K562 (cell line): Measurements from ENCODE around the gene TBC1D2. TPM values are rescaled to one million over a fixed set of nuclear protein-coding genes. Genes with fewer than 3 reads are reported as not detected.

Experiments used
- ATAC-seq: fragments of 200-7000 bp; cut with Tn5 transposase; 3 replicates; pipeline ENCODE4 v1.9.1; 2020; ENCODE audit warnings: moderate library complexity
- BruUV-seq: library from RNA; stranded (reverse); fragments of 400-500 nt; replicated peaks from 2 replicates; lab custom pipeline; 2021; lab: Mats Ljungman, UMichigan
- CTCF ChIA-PET: fragments of 300-600 bp; formaldehyde crosslinking; extraction: SDS; loops from one replicate; lab custom pipeline; 2021; ENCODE audit warnings: low intra/inter-chr PET ratio; lab: Yijun Ruan, JAX
- POLR2A ChIA-PET: fragments of 300-600, 350-650 bp; sonication (Branson Sonifier 250); formaldehyde crosslinking; extraction: SDS; loops from one replicate; lab custom pipeline; 2021; ENCODE audit warnings: antibody characterized with exemption, inconsistent platforms; lab: Yijun Ruan, JAX
- DNase-seq, 4 experiments: peaks; one replicate each; pipeline versions ENCODE4 v3.0.0 to v3.0.0-alpha.2; 2011 to 2018; ENCODE audit warnings: low spot score in 3 of 4, mixed read lengths in 3 of 4; ENCODE audit errors: extremely low read depth in 1 of 4
- FAIRE-seq: peaks from 2 replicates; lab custom pipeline; 2011; peaks lifted over from hg19 to GRCh38; lab: Jason Lieb, UNC
- H2AFZ ChIP-seq: 2 replicates; pipeline ENCODE4 v1.6.0; 2011; ENCODE audit warnings: low read depth, low read length, control low read depth, inconsistent platforms
- H3K27ac ChIP-seq: fragments of 200-600 bp; 3 replicates; pipeline ENCODE4 v1.8.0; 2011; ENCODE audit warnings: low read depth, mild to moderate bottlenecking, control low read depth, inconsistent platforms, low read length, moderate library complexity, mixed read lengths; ENCODE audit errors: extremely low read depth
- H3K27me3 ChIP-seq, 2 experiments: fragments of 300-600 bp in 1 of 2; 2 replicates in 1 of 2; 3 replicates in 1 of 2; pipeline versions ENCODE4 v1.6.0 to v1.8.0; 2011; ENCODE audit warnings: inconsistent platforms in 2 of 2, low read length in 2 of 2, mild to moderate bottlenecking in 1 of 2, mixed read lengths in 1 of 2, moderate library complexity in 1 of 2; ENCODE audit not compliant: control insufficient read depth in 2 of 2, insufficient read depth in 2 of 2
- H3K36me3 ChIP-seq: fragments of 300-600 bp; 3 replicates; pipeline ENCODE4 v1.8.0; 2011; ENCODE audit warnings: mild to moderate bottlenecking, low read length, inconsistent platforms; ENCODE audit not compliant: control insufficient read depth, insufficient read depth
- H3K4me1 ChIP-seq, 2 experiments: fragments of 200-600 bp in 1 of 2; replicated peaks in 1 of 2; 2 replicates in 1 of 2; 3 replicates in 1 of 2; pipeline versions ENCODE4 v1.5.1 to v1.8.0; 2011; ENCODE audit warnings: inconsistent platforms in 2 of 2, low read length in 2 of 2, mild to moderate bottlenecking in 1 of 2, mixed read lengths in 1 of 2, moderate library complexity in 1 of 2; ENCODE audit not compliant: control insufficient read depth in 2 of 2, insufficient read depth in 2 of 2
- H3K4me2 ChIP-seq: 2 replicates; pipeline ENCODE4 v1.6.1; 2011; ENCODE audit warnings: low read length, control low read depth, inconsistent platforms, mixed read lengths; ENCODE audit not compliant: insufficient read depth
- H3K4me3 ChIP-seq: fragments of 200-600 bp; sonication (generic), shearing (Covaris generic); 2 replicates; pipeline ENCODE4 v1.5.1; 2016; ENCODE audit warnings: control low read depth, inconsistent platforms
- H3K79me2 ChIP-seq: fragments of 200-600 bp; 3 replicates; pipeline ENCODE4 v1.8.0; 2011; ENCODE audit warnings: low read length, inconsistent platforms; ENCODE audit not compliant: control insufficient read depth, insufficient read depth
- H3K9ac ChIP-seq, 2 experiments: 2 replicates each; pipeline versions ENCODE4 v1.6.0 to v1.6.1; 2011; ENCODE audit warnings: low read depth in 2 of 2, low read length in 2 of 2, control low read depth in 1 of 2, inconsistent platforms in 1 of 2, mild to moderate bottlenecking in 1 of 2, mixed read lengths in 1 of 2; ENCODE audit not compliant: insufficient read depth in 1 of 2
- H3K9me1 ChIP-seq: one replicate; pipeline ENCODE4 v1.6.0; 2011; ENCODE audit warnings: inconsistent platforms, mild to moderate bottlenecking, low read length, moderate library complexity; ENCODE audit not compliant: control insufficient read depth, insufficient read depth
- H3K9me3 ChIP-seq: replicated peaks from 2 replicates; pipeline ENCODE4 v1.5.1; 2011; ENCODE audit warnings: low read depth, low read length, inconsistent platforms; ENCODE audit not compliant: control insufficient read depth, insufficient read depth
- H4K20me1 ChIP-seq: replicated peaks from 2 replicates; pipeline ENCODE4 v1.6.1; 2011; ENCODE audit warnings: low read length, inconsistent platforms, mixed read lengths; ENCODE audit not compliant: control insufficient read depth, insufficient read depth
- CHD1 ChIP-seq: fragments of 200-600 bp; sonication (generic); IDR thresholded peaks from one replicate; pipeline ENCODE4 v1.6.1; 2012; ENCODE audit warnings: mild to moderate bottlenecking, moderate library complexity, low read length, inconsistent platforms
- CTCF ChIP-seq, 3 experiments: IDR thresholded peaks in 2 of 3; conservative IDR thresholded peaks in 1 of 3; 2 replicates each; pipeline ENCODE4 v1.5.1; 2011 to 2012; ENCODE audit warnings: low read length in 3 of 3, mild to moderate bottlenecking in 3 of 3, control low read depth in 2 of 3, improper control_type of control experiment in 1 of 3, inconsistent platforms in 1 of 3, low read depth in 1 of 3, mixed read lengths in 1 of 3, moderate library complexity in 1 of 3; ENCODE audit not compliant: insufficient read depth in 2 of 3
- DPF2 ChIP-seq: fragments of 450-650 bp; IDR thresholded peaks from 2 replicates; pipeline ENCODE4 v1.6.1; 2016
- HEY1 ChIP-seq: fragments of 250-450 bp; sonication (Bioruptor Pico); IDR thresholded peaks from 2 replicates; pipeline ENCODE4 v1.5.0; 2020; ENCODE audit warnings: mild to moderate bottlenecking, moderate library complexity, borderline replicate concordance
- KDM5B ChIP-seq: fragments of 200-600 bp; sonication (generic); IDR thresholded peaks from 2 replicates; pipeline ENCODE4 v1.6.1; 2012; ENCODE audit warnings: low read depth, mild to moderate bottlenecking, moderate library complexity, low read length, control low read depth, inconsistent platforms; ENCODE audit not compliant: insufficient replicate concordance
- NCOA6 ChIP-seq: fragments of 450-650 bp; IDR thresholded peaks from 2 replicates; pipeline ENCODE4 v1.6.1; 2017; ENCODE audit warnings: mild to moderate bottlenecking
- PRDM10 ChIP-seq: fragments of 450-650 bp; IDR thresholded peaks from 2 replicates; pipeline ENCODE4 v1.6.1; 2018; ENCODE audit not compliant: partially characterized antibody
- RAD21 ChIP-seq, 2 experiments: fragments of 250-450 bp in 1 of 2; fragments of 450-650 bp in 1 of 2; sonication (Bioruptor Pico) in 1 of 2; formaldehyde crosslinking in 1 of 2; IDR thresholded peaks in 1 of 2; conservative IDR thresholded peaks in 1 of 2; 2 replicates each; pipeline versions ENCODE4 v1.4.0 to v1.8.0; 2020 to 2022; ENCODE audit warnings: mild to moderate bottlenecking in 2 of 2, moderate library complexity in 1 of 2
- RNF2 ChIP-seq: sonication (generic); IDR thresholded peaks from 2 replicates; pipeline ENCODE4 v1.6.1; 2016
- ZBTB7A ChIP-seq: IDR thresholded peaks from 2 replicates; pipeline ENCODE4 v1.6.1; 2011; ENCODE audit warnings: low read depth, mild to moderate bottlenecking, low read length, moderate library complexity, borderline replicate concordance; ENCODE audit not compliant: control insufficient read depth
- ZNF175 ChIP-seq: fragments of 200-800 bp; sonication (Bioruptor generic); IDR thresholded peaks from 2 replicates; pipeline ENCODE4 v1.6.1; 2016; ENCODE audit warnings: low read depth, mild to moderate bottlenecking, missing genetic modification characterization, missing compliant biosample characterization
- ZNF668 ChIP-seq: fragments of 250-450 bp; sonication (Bioruptor Pico); IDR thresholded peaks from 2 replicates; pipeline ENCODE4 v1.8.0; 2022; ENCODE audit warnings: mild to moderate bottlenecking, inconsistent platforms
- WGBS: fragments of 100-300 bp; shearing (Covaris generic); methylation state at CpG from one replicate; pipeline ENCODE4 v1.1.6; 2016; ENCODE audit warnings: low coverage, mixed read lengths; ENCODE audit not compliant: insufficient coverage; ENCODE audit errors: missing lambda C conversion rate; 5-methylcytosine and 5-hydroxymethylcytosine counted together
- in situ Hi-C: fragments of 300-500 bp; cut with MboI; formaldehyde crosslinking; loops from 4 replicates; pipeline ENCODE4 v1.15.0; 2018; ENCODE audit warnings: inconsistent platforms, mixed read lengths
- intact Hi-C: fragments of 100-400 bp; cut with micrococcal nuclease; formaldehyde crosslinking; loops from 2 replicates; pipeline ENCODE4 v1.14.2; 2022
- polyA plus RNA-seq, 8 experiments: library from polyadenylated mRNA; depleted of rRNA in 4 of 8; stranded (reverse) in 5 of 8; unstranded in 3 of 8; fragments of >200 nt; fragmentation: Nextera tagmentation in 2 of 8; fragmentation: Illumina TruSeq in 1 of 8; extraction: Ambion mirVana in 2 of 8; extraction: Trizol in 1 of 8; gene quantifications; 2 replicates each; pipeline versions ENCODE4 v1.2.1 to v1.2.3, GENCODE V29; 2011 to 2014; ENCODE audit warnings: inconsistent platforms in 1 of 8, missing spikeins in 1 of 8
- total RNA-seq, 7 experiments: library from RNA; depleted of rRNA in 6 of 7; stranded (reverse); fragments of >200 nt in 6 of 7; fragmentation: Illumina TruSeq in 2 of 7; extraction: Trizol in 2 of 7; gene quantifications; 2 replicates each; pipeline versions ENCODE4 v1.2.1 to v1.2.3, GENCODE V29; 2011 to 2021; ENCODE audit warnings: low replicate concordance in 1 of 7

TBC1D2 gene
- total and polyA plus RNA-seq, 9 of the 15 experiments (the other 6 are each of a cell fraction or from before 2014, with no cell fraction given) = 0.10 to 7.0 (median 2.5) TPM

GRCh38 chr9:98242426-98242825 is 13.0 kb downstream of the TBC1D2 start (continued):
- no peak for TF ChIP-seq HEY1 (CRISPR knock-in tag)

GRCh38 chr9:98241357-98242300 is 13.8 kb downstream of the TBC1D2 start:
- Histone ChIP-seq H3K9ac (peak overlapping the region; percentile 10 to 23; a peak in 3 of 4 replicates), H3K9me1 (no peaks in the 10 kb centered on the region), H3K4me2 (peak overlapping the region; percentile 29; the same call in 1 of the 2 replicates), H3K79me2 (no peaks in the 10 kb centered on the region; the same call in 2 of the 3 replicates), H3K4me1 (peaks cover 23 to 38% of the 10 kb centered on the region in 2 experiments), H4K20me1 (no peaks in the 10 kb centered on the region), H2AFZ (peak overlapping the region; percentile 65), H3K27ac (peak overlapping the region; percentile 21; the same call in 2 of the 3 replicates), H3K9me3 (no peaks in the 10 kb centered on the region), H3K27me3 (no peaks in the 10 kb centered on the region), H3K36me3 (peaks cover 8% of the 10 kb centered on the region; the same call in 1 of the 3 replicates), H3K4me3 (no peak overlapping the region)
- in situ Hi-C loops = no loop called here
- peak in 2 of 4 experiments; percentile 28 to 49 for DNase-seq
- WGBS = 25% methylated on average over 8 of the region's 8 CpGs
- intact Hi-C loops = loop anchor here (2.0 kb wide), 1 partner anchor 15 kb away; no protein-coding TSS in a partner anchor
- ChIA-PET POLR2A (interaction anchor here (0.5 to 5.2 kb wide), 10 partner anchors 11 to 863 kb away, joined by 3 to 21 read pairs (median 3); partner anchors contain the start of genes TBC1D2 and TGFBR1), CTCF (interaction anchor here (0.8 kb wide), 1 partner anchor 282 kb away, joined by 3 read pairs; no protein-coding TSS in a partner anchor)
- peak; percentile 76 for ATAC-seq
- no TSS peak for BruUV-seq
- FAIRE-seq = peak; percentile 64
- TF ChIP-seq RAD21 (CRISPR knock-in tag; conservative IDR thresholded peaks at IDR 0.05 in 1 of 2, IDR thresholded peaks at IDR 0.05 in 1 of 2) = peak in 1 of 2 experiments; percentile 39; a peak in 2 of 4 replicates
- no peak for TF ChIP-seq ZNF668 (CRISPR knock-in tag)
- no peak for TF ChIP-seq NCOA6
- peak; percentile 25; the same call in 1 of the 2 replicates for TF ChIP-seq ZBTB7A
- no peak for TF ChIP-seq ZNF175 (CRISPR knock-in tag)
- TF ChIP-seq DPF2 = peak; percentile 32; the same call in 1 of the 2 replicates
- no peak for TF ChIP-seq RNF2
- no peak for TF ChIP-seq KDM5B
- TF ChIP-seq CHD1 = no peak
- peak; percentile 41 to 64 (median 54) for TF ChIP-seq CTCF (IDR thresholded peaks at IDR 0.05 in 2 of 3, conservative IDR thresholded peaks at IDR 0.05 in 1 of 3; ENCODE audit: insufficient read depth in 2 of 3, low read depth in 1 of 3, low read length in 3 of 3)
- TF ChIP-seq PRDM10 = peak; percentile 14
